GM19240 (cell line): ENCODE measurements around the gene CENPX.

Experiments
- DNase-seq: peaks from one replicate; pipeline ENCODE4 v3.0.0; 2011; ENCODE audit warnings: low spot score; ENCODE audit not compliant: insufficient read length

The CENPX gene

DNA sequence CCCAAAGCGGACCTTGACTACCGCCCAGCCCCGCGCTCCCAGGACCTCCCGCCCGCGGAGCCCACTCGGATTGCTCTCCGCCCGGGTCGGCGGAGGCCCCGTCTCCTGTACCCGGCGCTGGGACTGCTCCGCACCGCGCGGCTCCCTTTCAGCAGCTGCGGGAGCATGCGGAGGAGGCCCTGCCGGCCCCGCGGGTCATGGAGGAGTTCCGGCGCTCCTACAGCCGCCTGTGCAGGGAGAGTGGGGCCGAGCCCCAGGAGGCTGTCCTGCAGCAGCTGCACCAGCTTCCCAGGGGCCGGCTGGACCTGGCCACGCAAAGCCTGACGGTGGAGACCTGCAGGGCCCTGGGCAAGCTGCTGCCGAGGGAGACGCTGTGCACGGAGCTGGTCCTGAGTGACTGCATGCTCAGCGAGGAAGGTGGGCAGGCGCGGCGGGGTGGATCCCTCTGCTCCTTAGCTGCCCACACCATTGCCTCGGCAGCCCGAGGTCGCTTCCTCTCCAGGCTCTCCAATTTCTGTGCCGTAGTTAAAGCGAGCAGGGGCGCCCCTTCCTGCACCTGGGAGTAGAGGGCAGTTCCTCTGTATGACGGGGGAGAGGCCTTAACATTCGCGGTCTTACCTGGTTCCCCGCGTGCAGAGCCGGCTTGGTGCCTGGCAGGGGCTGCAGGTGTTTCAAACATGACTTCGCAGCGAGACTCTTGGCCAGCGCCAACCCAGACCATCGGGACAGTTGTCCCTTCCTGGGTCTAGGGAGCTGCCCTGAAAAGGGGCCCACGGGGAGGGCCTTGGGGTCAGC, 966 bp upstream of the CENPX start:
- no peak for DNase-seq

GRCh38 chr17:82022981-82023446, 336 bp upstream of the CENPX start, which contains the start of gene LRRC45:
LRRC45 (plus strand) TSS chr17:82023305; CDS start chr17:82023644, 339 bp downstream.
- DNase-seq = peak; percentile 99

DNA sequence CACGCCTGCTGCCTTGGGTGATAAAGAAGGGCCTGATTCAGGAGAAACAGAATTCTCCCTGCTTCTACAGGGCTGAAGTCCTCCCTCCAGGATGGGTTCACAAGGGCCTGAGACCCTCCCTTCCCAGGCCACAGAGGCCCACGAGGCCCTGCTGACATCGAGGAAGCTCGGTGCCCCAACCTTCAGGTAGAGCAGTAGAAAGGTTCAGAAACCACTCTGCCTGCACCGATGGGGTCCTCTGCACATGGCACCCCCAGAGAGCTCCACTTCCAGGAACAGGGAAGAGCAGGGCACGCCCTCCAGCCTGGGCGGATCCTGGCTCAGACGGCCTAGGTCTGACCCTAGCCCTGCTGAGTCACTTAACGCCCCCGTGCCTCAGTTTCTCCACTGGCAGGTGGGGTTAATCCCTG, 773 bp downstream of the CENPX start:
- no peak for DNase-seq

DNA sequence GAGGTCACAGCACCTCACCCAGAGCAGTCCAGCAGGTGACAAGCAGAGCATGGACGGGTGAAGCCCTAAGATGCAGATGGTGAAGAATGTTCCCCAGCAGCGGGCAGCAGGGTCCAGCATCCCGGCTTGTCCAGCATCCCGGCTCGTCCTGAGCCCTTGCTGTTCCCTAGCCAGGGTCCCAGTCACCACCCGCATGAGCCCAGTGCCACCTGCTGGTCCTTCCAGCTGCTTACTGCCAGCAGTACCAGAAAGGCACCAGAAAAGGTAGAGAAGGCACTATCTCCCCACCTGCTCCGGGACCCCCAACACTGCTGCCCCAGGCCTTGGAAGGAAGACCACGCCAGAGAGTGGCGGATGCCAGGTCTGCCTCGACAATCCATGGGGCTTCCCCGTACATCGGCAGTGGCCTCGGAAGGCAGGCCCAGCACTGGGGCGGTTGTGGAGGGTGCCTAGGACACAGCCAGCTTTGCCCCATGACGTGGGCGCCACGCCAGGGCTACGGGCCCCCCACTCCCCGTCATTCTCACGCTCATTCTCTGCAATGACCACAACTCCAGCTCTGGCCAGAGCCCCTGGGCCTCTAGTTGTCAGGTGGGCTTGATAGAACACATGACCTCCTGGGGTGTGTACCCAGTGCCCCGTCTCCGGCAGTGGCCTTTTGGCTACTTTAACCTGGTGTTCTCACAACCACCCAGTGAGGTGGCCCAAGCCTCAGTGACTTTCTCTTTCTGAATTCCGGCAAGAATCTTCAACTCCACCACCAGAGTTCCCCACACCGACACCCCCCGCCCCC, 1.4 kb downstream of the CENPX start:
- no peak for DNase-seq

GRCh38 chr17:82020572-82021106, 2.0 kb downstream of the CENPX start:
- no peak for DNase-seq

- peak; percentile 66 for DNase-seq
Measured at GRCh38 chr17:82019690-82020571, 2.7 kb downstream of the CENPX start.

DNA sequence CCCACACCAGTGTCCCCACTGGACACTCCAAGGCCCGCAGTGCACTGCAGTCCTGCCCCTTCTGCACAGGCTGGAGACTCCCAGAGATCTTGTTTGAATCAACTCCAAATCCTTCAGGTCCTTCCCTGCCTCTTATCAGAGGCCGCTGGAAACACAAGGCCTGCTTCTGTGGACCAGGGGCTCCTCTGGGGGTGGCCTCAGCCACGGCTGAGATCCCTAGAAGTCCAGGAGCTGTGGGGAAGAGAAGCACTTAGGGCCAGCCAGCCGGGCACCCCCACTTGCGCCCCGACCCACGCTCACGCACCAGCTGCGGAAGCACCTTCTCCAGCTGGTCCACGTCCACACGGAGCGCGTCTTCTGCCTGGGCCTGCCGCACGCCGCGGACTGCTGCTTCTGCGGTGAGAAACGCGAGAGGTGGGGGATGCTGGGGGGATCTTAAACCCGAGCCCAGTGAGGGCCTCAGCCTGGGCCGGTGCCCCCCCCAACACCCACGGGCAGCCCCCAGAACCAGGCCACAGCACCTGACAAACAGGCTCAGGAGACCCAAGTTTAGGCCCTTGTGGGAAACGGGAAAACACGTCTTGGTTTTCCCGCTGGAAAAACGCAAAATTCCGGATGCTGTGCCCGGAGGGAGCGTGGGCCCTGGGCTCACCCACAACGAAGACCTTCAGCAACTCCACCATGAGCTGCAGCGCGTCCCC, 3.5 kb downstream of the CENPX start:
- DNase-seq = no peak

DNA sequence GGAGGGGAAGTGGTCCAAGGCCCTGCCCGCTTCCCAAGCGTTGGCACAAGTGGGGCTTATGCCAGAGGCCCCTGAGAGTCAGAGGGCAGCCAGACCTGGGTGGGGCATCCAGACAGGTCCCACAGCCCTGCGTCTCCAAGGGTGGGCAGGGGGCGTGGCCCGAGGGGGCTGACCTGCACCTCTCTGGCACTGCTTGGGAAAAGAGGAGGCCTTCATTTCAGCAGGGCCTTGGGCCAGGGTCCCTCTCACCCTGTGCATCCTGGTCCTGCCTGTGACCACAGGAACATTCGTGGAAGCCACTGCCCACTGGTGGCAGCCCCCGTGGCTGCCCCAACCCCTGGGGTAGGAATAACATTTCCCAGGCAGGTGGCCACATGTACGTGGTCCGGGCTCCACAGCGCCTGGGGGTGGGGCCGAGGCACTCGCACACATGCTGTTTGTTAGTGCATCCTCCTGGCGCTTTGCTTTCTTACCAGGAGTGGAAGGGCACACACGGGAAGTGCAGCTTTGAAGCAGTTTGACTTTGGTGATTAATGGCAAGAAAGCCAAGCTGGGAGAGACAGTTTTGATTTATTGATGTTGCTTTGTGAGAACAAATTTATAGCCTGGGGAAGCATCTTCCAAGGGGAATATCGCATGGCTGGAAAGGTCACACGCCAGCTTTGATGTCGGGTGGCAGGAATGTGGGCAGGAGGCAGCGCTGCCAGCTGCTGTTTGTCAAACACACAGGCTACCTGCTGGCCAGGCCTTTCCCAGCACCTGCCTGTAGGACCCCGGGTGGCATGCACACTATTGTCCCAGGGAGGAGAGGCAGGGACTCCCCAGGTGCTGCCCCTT, 4.3 kb downstream of the CENPX start:
- no peak for DNase-seq

DNA sequence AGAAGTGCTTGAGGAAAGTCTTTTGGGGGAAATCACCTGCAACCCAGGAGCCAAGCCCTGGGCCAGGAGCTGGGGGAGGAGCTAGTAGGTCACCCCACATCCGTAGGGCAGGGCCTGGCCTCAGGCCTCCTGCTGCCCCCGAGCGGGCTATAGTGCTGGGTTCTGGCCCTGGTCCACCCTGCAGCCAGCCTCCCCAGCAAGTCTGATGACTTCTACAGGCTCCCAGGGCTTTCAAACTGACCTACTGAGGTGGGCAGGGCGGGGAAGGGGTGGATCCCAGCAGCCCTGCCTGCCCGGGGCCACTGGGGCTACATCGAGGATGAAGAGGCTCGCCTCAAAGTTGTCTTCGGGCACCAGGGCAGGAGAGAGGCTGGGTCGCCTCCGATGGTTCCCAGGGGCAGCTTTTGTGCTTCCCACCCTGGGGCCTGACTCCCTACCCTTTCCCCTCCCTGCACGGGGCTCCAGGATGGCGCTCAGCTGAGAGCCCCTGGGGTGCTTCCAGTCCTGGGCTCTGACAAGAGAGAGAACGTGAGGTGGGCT, 5.0 kb downstream of the CENPX start:
- DNase-seq = no peak

GRCh38 chr17:82016875-82017459, 5.7 kb downstream of the CENPX start:
- DNase-seq = no peak

GRCh38 chr17:82016061-82016874, 6.4 kb downstream of the CENPX start:
- DNase-seq = no peak

DNA sequence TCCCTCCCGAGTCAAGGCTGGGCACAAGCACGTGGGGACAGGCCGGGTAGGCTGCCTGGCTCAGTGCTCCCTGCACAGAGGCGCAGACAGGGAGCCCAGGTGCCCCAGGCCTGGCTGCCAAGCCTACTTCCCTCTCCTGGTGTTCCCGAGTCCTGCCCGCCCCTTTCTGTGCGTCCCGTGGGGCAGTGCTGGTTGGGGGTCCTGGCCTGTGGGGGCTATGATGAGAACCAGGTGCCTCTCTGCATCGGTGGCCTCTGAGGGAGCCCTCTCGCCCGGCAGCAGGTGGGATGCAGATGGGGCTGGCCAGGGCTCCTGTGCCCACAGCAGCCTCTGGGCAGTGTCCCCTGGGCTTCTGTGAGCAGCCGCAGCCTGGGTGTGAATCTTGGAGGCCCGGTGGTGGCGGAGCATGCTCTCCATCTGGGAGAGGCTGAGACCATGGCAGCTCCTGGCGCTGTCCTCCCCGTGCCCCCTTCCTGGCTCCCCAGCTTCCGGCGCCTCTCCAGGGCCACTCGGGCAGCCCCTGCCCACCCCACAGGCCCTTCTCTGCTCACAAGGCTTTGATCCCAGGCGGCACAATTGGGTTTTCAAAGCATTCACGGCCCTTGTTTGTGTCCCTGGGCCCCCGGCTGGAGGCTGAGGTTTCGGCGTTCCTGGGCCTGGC, 7.2 kb downstream of the CENPX start:
- no peak for DNase-seq

- no peak for DNase-seq
Measured at GRCh38 chr17:82014971-82015310, 7.7 kb downstream of the CENPX start.

DNA sequence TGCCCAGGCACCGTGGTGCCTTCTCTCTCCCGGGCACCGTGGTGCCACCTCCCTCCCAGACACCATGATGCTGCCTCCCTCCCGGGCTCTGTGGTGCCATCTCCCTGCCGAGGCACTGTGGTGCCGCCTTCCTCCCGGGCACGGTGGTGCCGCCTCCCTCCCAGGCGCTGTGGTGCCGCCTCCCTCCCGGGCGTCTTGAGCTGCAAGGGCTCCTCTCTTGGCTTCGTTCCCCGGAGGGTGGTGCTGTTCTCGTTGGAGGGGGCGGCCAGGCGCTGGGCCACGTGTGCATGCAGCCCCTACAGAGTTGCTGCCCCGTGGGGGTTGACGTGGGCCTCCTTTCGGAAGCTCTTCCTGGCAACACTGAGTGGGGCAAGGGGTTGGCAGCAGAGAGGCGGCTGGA, 8.2 kb downstream of the CENPX start:
- DNase-seq = no peak

DNA sequence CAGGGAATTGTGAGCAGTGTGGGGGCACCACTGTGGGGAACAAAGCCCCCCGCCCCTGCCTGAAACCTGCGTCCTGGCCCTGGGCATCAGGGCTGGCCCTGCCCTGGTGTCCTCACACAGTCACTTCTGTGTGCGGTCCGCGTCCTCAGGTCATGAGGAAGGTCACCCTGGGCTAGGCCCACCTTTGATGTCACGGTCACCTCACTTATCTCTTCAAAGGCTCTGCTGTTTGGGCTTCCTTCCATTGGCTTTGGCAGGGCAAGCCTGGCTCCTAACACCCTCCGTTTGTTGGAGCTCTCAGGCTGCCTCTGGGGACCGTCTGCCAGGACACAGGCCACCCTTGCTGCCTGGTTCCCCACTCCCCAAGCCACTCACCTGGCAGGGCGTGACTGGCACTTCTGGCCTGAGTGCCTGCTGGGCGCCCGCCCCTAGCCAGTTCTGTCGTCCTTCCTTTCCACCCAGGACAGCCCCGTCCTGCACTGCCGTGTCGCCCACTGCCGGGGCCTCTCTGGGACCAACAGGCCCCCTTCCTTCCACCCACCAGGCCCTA, 8.8 kb downstream of the CENPX start:
- no peak for DNase-seq

DNA sequence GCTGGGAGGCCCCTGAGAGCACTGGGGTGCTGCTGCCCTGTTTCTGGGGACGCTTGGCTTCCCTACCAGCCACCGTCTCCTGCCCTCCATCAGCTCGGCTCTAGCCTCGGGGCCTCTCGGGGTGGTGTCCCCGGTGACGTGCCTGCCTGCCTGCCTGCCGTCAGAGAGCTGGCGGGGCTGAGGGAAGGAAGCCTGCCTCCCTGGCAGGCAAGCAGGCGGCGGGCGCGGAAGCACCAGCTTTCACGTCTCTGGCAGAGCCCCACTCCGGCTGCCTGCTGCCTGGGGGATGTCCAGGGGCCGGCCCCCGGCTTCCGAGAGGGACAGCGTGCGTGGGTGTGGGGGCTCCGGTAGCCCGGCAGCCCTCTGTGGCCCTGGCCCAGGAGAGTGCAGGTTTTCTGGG, 9.3 kb downstream of the CENPX start:
- no peak for DNase-seq

- DNase-seq = no peak
Measured at GRCh38 chr17:82012640-82013295, 9.9 kb downstream of the CENPX start.
